ENCODE measurements around the gene SEPTIN10. TPM values are rescaled to one million over a fixed set of nuclear protein-coding genes. Genes with fewer than 3 reads are reported as not detected.

SEPTIN10 gene
- total and polyA plus RNA-seq, 2 of the 8 experiments (the other 6 are each of a cell fraction or from before 2014, with no cell fraction given): 23.7 to 101 TPM

GRCh38 chr2:109638795-109639194 lies 25.0 kb upstream of the SEPTIN10 start:
- POLR2A ChIA-PET (ENCODE audit: partially characterized antibody): no interaction called here
- no peak overlapping the region for H3K4me2 ChIP-seq (ENCODE audit: insufficient read depth in 1 of 2, low read depth in 2 of 2, low read length in 2 of 2)
- no peaks in the 10 kb centered on the region for H3K79me1 ChIP-seq (ENCODE audit: low read depth, low read length)
- 89% methylated on average over 3 of the region's 3 CpGs; no CpG with 5 or more reads in 1 of the 2 experiments for WGBS, 2 experiments (ENCODE audit: extremely low coverage in 1 of 2, insufficient coverage in 1 of 2, insufficient read length in 1 of 2, insufficient replicate concordance in 2 of 2, low coverage in 1 of 2, low lambda C conversion rate in 2 of 2, missing lambda C conversion rate in 1 of 2)
- H3K27me3 ChIP-seq (replicated peaks in 1 of 4; ENCODE audit: control insufficient read depth in 3 of 4, extremely low read depth in 1 of 4, insufficient read depth in 3 of 4, low read length in 3 of 4): no peaks in the 10 kb centered on the region
- no peak overlapping the region for H2BK15ac ChIP-seq (ENCODE audit: low read length)
- H3K27ac ChIP-seq (ENCODE audit: low read depth, low read length): no peak overlapping the region
- H2BK20ac ChIP-seq (ENCODE audit: low read length): no peak overlapping the region
- no peak for DNase-seq (ENCODE audit: low read depth in 1 of 2, low spot score in 2 of 2)
- H2AFZ ChIP-seq (ENCODE audit: low read length): no peak overlapping the region
- H3K9ac ChIP-seq (replicated peaks in 1 of 4; ENCODE audit: extremely low read depth in 1 of 4, low read depth in 3 of 4, low read length in 3 of 4): no peak overlapping the region
- CTCF ChIA-PET (ENCODE audit: partially characterized antibody): interaction anchor here (0.7 to 1.3 kb wide), 2 partner anchors 15 to 97 kb away, joined by 3 read pairs; no protein-coding TSS in a partner anchor
- H3K4me1 ChIP-seq (replicated peaks in 1 of 4; ENCODE audit: control insufficient read depth in 3 of 4, insufficient read depth in 4 of 4, low read length in 3 of 4): no peaks in the 10 kb centered on the region
- H3K23me2 ChIP-seq (ENCODE audit: low read depth, low read length): no peaks in the 10 kb centered on the region
- no peak overlapping the region for H2BK120ac ChIP-seq (replicated peaks; ENCODE audit: low read depth, low read length)
- no peaks in the 10 kb centered on the region for H4K20me1 ChIP-seq (replicated peaks in 1 of 2; ENCODE audit: control insufficient read depth in 1 of 2, insufficient read depth in 2 of 2, low read length in 2 of 2)
- no peak for FAIRE-seq
- no peak overlapping the region for H2BK12ac ChIP-seq (ENCODE audit: low read depth, low read length)
- TF ChIP-seq, protein P1, sequence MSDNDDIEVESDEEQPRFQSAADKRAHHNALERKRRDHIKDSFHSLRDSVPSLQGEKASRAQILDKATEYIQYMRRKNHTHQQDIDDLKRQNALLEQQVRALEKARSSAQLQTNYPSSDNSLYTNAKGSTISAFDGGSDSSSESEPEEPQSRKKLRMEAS (IDR thresholded peaks at IDR 0.05): no peak
- no peak for TF ChIP-seq YY1 (IDR thresholded peaks at IDR 0.05; ENCODE audit: low read depth, low read length)
- no peak for TF ChIP-seq RFX5 (IDR thresholded peaks at IDR 0.05; ENCODE audit: borderline replicate concordance, low read depth, low read length)
- TF ChIP-seq BACH1 (IDR thresholded peaks at IDR 0.05; ENCODE audit: low read length): no peak
- no peak for TF ChIP-seq HDAC6 (IDR thresholded peaks at IDR 0.05; ENCODE audit: low read depth, low read length)
- TF ChIP-seq BCL11A (IDR thresholded peaks at IDR 0.05; ENCODE audit: low read depth in 2 of 2, low read length in 2 of 2): no peak
- no peak for TF ChIP-seq SIX5 (IDR thresholded peaks at IDR 0.05; ENCODE audit: low read depth, low read length)
- TF ChIP-seq POLR2A (IDR thresholded peaks at IDR 0.05; ENCODE audit: control extremely low read depth in 1 of 2, low read depth in 2 of 2, low read length in 2 of 2): no peak
- TF ChIP-seq RBBP5 (IDR thresholded peaks at IDR 0.05; ENCODE audit: borderline replicate concordance, low read depth, low read length): no peak
- TF ChIP-seq CBX5 (IDR thresholded peaks at IDR 0.05; ENCODE audit: low read depth, low read length): no peak
- no peak for TF ChIP-seq E2F6 (IDR thresholded peaks at IDR 0.05)
- TF ChIP-seq TEAD4 (IDR thresholded peaks at IDR 0.05; ENCODE audit: low read depth, low read length): no peak
- H2BK5ac ChIP-seq (ENCODE audit: low read depth, low read length): no peak overlapping the region
- H3K56ac ChIP-seq (replicated peaks; ENCODE audit: insufficient read length, low read depth, low read length): no peak overlapping the region
- H4K5ac ChIP-seq (ENCODE audit: insufficient read length, low read depth, low read length): no peak overlapping the region
- no peaks in the 10 kb centered on the region for H3K9me3 ChIP-seq (ENCODE audit: insufficient read depth in 2 of 2, low read depth in 1 of 2, low read length in 1 of 2)
- H4K91ac ChIP-seq (replicated peaks; ENCODE audit: insufficient read length, low read length): no peak overlapping the region
- H2AK5ac ChIP-seq (ENCODE audit: low read depth, low read length): no peak overlapping the region
- H3K36me3 ChIP-seq (ENCODE audit: control insufficient read depth in 2 of 4, insufficient read depth in 4 of 4, low read length in 3 of 4): no peaks in the 10 kb centered on the region
- H3K23ac ChIP-seq (ENCODE audit: insufficient read length): no peak overlapping the region
- no peak overlapping the region for H3K4me3 ChIP-seq (ENCODE audit: extremely low read depth in 1 of 4, insufficient read depth in 2 of 4, low read depth in 3 of 4, low read length in 4 of 4)
- no peak overlapping the region for H3K4ac ChIP-seq (replicated peaks; ENCODE audit: insufficient read length, low read depth, low read length)
- no peak overlapping the region for H4K8ac ChIP-seq (ENCODE audit: extremely low read depth, insufficient read depth, low read length)
- H3K14ac ChIP-seq (ENCODE audit: insufficient read length): no peak overlapping the region
- H3K18ac ChIP-seq (ENCODE audit: extremely low read depth, low read length): no peak overlapping the region
- H3K79me2 ChIP-seq (ENCODE audit: control insufficient read depth in 1 of 2, insufficient read depth in 2 of 2, low read length in 2 of 2): no peaks in the 10 kb centered on the region

Data from H1 (cell line).